DND-41 (cell line): ENCODE data around the gene HNRNPLL.

Experiments used
- CTCF ChIP-seq: IDR thresholded peaks from 2 replicates; pipeline ENCODE4 v1.5.1; 2012; ENCODE audit warnings: borderline replicate concordance, low read length, moderate library complexity, mild to moderate bottlenecking; ENCODE audit not compliant: poor library complexity, severe bottlenecking; ENCODE audit errors: extremely low read depth
- EZH2 ChIP-seq: IDR thresholded peaks from 3 replicates; pipeline ENCODE4 v1.6.1; 2012; ENCODE audit warnings: borderline replicate concordance, low read depth, mild to moderate bottlenecking, moderate library complexity, low read length, inconsistent platforms; ENCODE audit not compliant: severe bottlenecking

- TF ChIP-seq CTCF (no peak), EZH2 (no peak)
These were observed 30.6 kb downstream of the HNRNPLL start for GRCh38 chr2:38572167-38572566.
